ENCODE data around the gene COQ10A.
"Not testable (repeated sequence)": the region's sequence is repeated elsewhere in the genome, so short reads cannot be mapped to it uniquely, and the experiment has no call there.

- TF ChIP-seq EP300 (IDR thresholded peaks at IDR 0.05; ENCODE audit: borderline replicate concordance in 1 of 2, low read depth in 2 of 2, low read length in 2 of 2); SP2 (IDR thresholded peaks at IDR 0.05; ENCODE audit: low read length); RAD21 (IDR thresholded peaks at IDR 0.05 in 1 of 2, conservative IDR thresholded peaks at IDR 0.05 in 1 of 2; ENCODE audit: low read depth in 2 of 2, low read length in 2 of 2); CTCF (IDR thresholded peaks at IDR 0.05; ENCODE audit: control extremely low read depth in 1 of 3, insufficient read depth in 1 of 3, low read depth in 1 of 3, low read length in 3 of 3); EZH2 (IDR thresholded peaks at IDR 0.05; ENCODE audit: low read depth, low read length, severe bottlenecking); NRF1 (IDR thresholded peaks at IDR 0.05; ENCODE audit: low read depth, low read length); SP1 (IDR thresholded peaks at IDR 0.05; ENCODE audit: low read depth, low read length); BCL11A (IDR thresholded peaks at IDR 0.05; ENCODE audit: low read depth in 2 of 2, low read length in 2 of 2); TAF1 (IDR thresholded peaks at IDR 0.05; ENCODE audit: low read depth, low read length); POLR2AphosphoS5 (IDR thresholded peaks at IDR 0.05; ENCODE audit: low read depth, low read length); MAX (IDR thresholded peaks at IDR 0.05): not testable (repeated sequence)
- TF ChIP-seq, protein P1, sequence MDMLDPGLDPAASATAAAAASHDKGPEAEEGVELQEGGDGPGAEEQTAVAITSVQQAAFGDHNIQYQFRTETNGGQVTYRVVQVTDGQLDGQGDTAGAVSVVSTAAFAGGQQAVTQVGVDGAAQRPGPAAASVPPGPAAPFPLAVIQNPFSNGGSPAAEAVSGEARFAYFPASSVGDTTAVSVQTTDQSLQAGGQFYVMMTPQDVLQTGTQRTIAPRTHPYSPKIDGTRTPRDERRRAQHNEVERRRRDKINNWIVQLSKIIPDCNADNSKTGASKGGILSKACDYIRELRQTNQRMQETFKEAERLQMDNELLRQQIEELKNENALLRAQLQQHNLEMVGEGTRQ (IDR thresholded peaks at IDR 0.05; ENCODE audit: low read length) = not testable (repeated sequence)
- TF ChIP-seq, protein P2, sequence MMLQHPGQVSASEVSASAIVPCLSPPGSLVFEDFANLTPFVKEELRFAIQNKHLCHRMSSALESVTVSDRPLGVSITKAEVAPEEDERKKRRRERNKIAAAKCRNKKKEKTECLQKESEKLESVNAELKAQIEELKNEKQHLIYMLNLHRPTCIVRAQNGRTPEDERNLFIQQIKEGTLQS (IDR thresholded peaks at IDR 0.05; ENCODE audit: insufficient read depth, low read depth, low read length) = not testable (repeated sequence)
Measured at GRCh38 chr12:56266068-56266692, 562 bp upstream of the COQ10A start.
